Measurements from ENCODE around the gene PLCL2.

DNA sequence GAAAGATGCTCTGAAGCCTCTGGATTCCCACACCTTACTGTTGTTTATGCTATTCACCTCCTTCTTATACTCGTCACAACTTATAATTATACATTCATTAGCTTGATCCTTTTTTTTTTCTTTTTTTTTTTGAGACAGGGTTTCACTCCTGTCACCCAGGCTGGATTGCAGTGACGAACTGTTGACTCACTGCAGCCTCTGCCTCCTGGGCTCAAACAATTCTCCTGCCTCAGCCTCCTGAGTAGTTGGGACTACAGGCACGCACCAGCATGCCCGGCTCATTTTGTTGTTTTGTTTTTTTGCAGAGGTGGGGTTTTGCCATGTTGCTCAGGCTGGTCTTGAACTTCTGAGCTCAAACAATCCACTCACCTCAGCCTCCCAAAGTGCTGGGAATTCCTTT, 143.6 kb downstream of the PLCL2 start:
- TF ChIP-seq, protein P1, sequence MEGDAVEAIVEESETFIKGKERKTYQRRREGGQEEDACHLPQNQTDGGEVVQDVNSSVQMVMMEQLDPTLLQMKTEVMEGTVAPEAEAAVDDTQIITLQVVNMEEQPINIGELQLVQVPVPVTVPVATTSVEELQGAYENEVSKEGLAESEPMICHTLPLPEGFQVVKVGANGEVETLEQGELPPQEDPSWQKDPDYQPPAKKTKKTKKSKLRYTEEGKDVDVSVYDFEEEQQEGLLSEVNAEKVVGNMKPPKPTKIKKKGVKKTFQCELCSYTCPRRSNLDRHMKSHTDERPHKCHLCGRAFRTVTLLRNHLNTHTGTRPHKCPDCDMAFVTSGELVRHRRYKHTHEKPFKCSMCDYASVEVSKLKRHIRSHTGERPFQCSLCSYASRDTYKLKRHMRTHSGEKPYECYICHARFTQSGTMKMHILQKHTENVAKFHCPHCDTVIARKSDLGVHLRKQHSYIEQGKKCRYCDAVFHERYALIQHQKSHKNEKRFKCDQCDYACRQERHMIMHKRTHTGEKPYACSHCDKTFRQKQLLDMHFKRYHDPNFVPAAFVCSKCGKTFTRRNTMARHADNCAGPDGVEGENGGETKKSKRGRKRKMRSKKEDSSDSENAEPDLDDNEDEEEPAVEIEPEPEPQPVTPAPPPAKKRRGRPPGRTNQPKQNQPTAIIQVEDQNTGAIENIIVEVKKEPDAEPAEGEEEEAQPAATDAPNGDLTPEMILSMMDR (IDR thresholded peaks at IDR 0.05), result no peak
- TF ChIP-seq POLR2A (IDR thresholded peaks at IDR 0.05) (no peak), POLR2AphosphoS5 (IDR thresholded peaks at IDR 0.05; ENCODE audit: insufficient read depth in 1 of 2, low read depth in 1 of 2) (no peak)

Data from vagina (tissue), 2 donors.